Measurements from ENCODE around the gene CEP131.

The CEP131 gene

DNA sequence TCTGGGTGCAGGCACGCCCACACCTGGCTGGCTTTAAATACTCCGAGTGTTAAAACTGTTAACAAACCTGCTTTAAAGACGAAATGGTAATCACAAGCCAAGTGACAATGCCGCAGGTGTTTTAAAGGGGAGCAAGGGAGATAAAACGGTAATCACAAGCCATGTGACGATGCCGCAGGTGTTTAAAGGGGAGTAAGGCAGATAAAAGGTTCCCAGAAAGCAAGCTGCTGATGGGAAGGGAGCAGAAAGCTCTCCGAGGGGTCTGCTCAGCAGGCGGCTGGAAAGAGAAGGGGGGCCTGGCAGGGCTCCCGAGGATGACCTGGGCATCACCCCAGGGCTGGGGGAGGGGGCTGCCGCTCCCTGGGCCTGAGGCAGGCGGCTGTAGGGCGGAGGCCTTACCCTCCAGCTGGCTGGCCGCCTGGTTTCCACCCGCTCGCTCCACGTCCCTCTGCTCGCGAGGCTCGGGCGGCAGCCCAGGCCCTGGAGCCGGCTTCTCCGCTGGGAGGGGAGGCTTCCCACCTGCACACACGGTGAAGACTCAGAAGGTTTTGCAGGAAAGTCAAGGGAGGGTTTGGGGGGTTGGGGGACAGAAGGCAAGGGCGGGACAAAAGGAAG, 28.4 kb upstream of the CEP131 start:
- Histone ChIP-seq H3K4me3 (ENCODE audit: low read depth in 1 of 2, low read length in 2 of 2) (no peak overlapping the region), H3K9me3 (ENCODE audit: control insufficient read depth in 1 of 2, low read length in 2 of 2) (no peaks in the 10 kb centered on the region), H3K27me3 (ENCODE audit: low read depth, low read length) (no peaks in the 10 kb centered on the region), H3K36me3 (ENCODE audit: control insufficient read depth in 1 of 2, insufficient read depth in 2 of 2, low read length in 2 of 2) (peaks cover 0 to 35% of the 10 kb centered on the region in 2 donors), H3K27ac (ENCODE audit: low read length) (no peak overlapping the region), H3K4me1 (ENCODE audit: control insufficient read depth in 1 of 2, insufficient read depth in 2 of 2, low read length in 2 of 2) (peaks cover 5 to 16% of the 10 kb centered on the region in 2 donors)

DNA sequence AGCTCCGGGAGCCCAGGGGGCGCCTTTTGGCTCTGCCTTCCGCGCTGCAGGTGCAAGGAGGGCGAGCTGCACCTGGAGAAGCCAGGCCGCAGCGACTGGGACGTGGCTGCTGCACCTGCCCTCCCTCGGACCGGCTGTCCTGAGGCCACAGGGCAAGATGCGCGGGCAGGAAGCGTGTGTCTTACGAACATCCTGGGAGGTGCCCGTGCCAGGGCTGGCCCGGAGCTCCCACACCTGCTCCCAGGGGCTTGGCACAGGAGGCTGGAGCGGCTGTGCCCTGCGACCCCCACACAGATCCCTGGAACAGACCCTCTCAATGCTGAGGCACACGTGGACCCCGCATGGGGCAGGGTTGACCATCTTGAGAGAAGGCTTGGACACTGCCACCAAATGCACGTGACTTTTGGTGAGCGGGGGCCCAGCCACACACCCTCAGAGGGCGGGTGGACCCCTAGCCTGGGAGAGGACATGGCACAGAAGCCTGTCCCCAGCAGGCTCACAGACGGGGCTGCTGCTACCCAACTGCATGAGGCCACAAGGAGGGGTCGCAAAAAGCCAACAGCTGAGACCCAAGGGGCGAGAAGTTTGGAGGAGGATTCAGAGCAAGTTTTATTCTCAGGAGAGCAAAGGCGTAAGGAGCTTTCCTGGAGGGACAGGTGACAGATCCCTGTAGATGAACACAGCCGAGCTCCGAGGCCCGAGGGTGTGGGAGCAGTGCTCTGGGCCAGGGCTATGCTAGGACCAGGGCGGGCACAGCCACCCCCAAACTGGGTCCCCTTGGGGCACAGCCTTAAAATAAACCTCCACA, 27.7 kb upstream of the CEP131 start:
- no peak overlapping the region for H3K4me3 ChIP-seq (ENCODE audit: low read depth in 1 of 2, low read length in 2 of 2)
- no peaks in the 10 kb centered on the region for H3K9me3 ChIP-seq (ENCODE audit: control insufficient read depth in 1 of 2, low read length in 2 of 2)
- no peak overlapping the region for H3K27ac ChIP-seq (ENCODE audit: low read length)
- no peaks in the 10 kb centered on the region for H3K27me3 ChIP-seq (ENCODE audit: low read depth, low read length)
- peaks cover 0 to 35% of the 10 kb centered on the region in 2 donors for H3K36me3 ChIP-seq (ENCODE audit: control insufficient read depth in 1 of 2, insufficient read depth in 2 of 2, low read length in 2 of 2)
- H3K4me1 ChIP-seq (ENCODE audit: control insufficient read depth in 1 of 2, insufficient read depth in 2 of 2, low read length in 2 of 2), result peaks cover 4 to 11% of the 10 kb centered on the region in 2 donors

DNA sequence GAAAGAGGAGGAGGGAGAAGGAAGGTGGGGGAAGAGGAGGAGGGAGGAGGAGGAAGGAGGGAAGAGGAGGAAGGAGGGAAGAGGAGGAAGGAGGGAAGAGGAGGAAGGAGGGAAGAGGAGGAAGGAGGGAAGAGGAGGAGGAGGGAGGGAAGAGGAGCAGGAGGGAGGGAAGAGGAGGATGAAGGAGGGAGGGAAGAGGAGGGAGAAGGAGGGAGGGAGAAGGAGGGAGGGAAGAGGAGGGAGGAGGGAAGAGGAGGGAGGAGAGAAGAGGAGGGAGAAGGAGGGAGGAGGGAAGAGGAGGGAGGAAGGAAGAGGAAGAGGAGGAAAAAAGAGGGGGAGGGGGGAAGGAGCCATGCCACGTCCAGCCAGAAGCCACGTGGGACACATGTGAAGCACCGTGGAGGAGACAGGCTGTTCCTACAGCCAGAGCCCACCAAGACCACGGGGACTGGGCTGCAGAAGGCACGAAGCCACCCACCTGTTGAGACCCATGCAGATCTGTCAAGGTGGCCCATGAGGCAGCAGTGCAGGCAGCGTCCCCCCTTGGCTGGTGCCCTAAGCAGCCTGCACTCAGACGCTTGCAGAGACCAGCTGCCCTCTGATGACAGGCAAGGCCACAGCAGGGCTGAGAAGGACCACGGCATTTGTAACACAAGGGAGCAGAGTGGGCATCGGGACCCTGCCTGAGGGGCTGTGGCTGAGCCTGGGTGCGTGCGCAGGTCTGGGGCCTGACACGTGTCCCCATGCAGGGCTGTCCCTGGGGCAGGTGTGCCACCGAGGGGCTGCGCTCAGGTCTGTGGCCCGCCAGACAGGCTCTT, 26.7 kb upstream of the CEP131 start:
- no peak overlapping the region for H3K4me3 ChIP-seq (ENCODE audit: low read depth in 1 of 2, low read length in 2 of 2)
- no peaks in the 10 kb centered on the region for H3K27me3 ChIP-seq (ENCODE audit: low read depth, low read length)
- no peak overlapping the region for H3K27ac ChIP-seq (ENCODE audit: low read length)
- no peaks in the 10 kb centered on the region for H3K9me3 ChIP-seq (ENCODE audit: control insufficient read depth in 1 of 2, low read length in 2 of 2)
- H3K4me1 ChIP-seq (ENCODE audit: control insufficient read depth in 1 of 2, insufficient read depth in 2 of 2, low read length in 2 of 2), result peaks cover 0 to under 1% of the 10 kb centered on the region in 2 donors
- H3K36me3 ChIP-seq (ENCODE audit: control insufficient read depth in 1 of 2, insufficient read depth in 2 of 2, low read length in 2 of 2), result peaks cover 0 to 35% of the 10 kb centered on the region in 2 donors

DNA sequence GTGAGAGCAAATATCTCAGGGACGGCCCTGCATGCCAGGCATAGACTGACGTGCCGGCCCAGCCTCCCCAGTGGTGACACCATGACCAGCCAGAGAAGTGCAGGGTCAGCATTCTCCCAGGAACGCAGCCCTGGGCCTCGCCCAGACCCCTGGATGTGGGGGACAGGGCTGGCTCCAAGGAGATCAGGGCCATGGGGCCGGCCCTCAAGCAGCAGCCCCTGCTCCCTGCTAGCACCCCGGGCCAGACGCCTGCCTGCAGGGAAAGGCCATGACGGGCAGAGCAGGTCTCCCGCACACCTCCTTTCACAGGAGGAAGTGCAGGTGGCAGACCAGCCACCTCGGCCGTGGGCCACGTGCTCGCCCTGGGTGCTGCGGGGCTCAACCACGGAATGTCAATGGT, 25.9 kb upstream of the CEP131 start:
- Histone ChIP-seq H3K9me3 (ENCODE audit: control insufficient read depth in 1 of 2, low read length in 2 of 2) (no peaks in the 10 kb centered on the region), H3K36me3 (ENCODE audit: control insufficient read depth in 1 of 2, insufficient read depth in 2 of 2, low read length in 2 of 2) (peaks cover 0 to 35% of the 10 kb centered on the region in 2 donors), H3K27me3 (ENCODE audit: low read depth, low read length) (no peaks in the 10 kb centered on the region), H3K4me3 (ENCODE audit: low read depth in 1 of 2, low read length in 2 of 2) (no peak overlapping the region), H3K27ac (ENCODE audit: low read length) (no peak overlapping the region), H3K4me1 (ENCODE audit: control insufficient read depth in 1 of 2, insufficient read depth in 2 of 2, low read length in 2 of 2) (no peaks in the 10 kb centered on the region)

DNA sequence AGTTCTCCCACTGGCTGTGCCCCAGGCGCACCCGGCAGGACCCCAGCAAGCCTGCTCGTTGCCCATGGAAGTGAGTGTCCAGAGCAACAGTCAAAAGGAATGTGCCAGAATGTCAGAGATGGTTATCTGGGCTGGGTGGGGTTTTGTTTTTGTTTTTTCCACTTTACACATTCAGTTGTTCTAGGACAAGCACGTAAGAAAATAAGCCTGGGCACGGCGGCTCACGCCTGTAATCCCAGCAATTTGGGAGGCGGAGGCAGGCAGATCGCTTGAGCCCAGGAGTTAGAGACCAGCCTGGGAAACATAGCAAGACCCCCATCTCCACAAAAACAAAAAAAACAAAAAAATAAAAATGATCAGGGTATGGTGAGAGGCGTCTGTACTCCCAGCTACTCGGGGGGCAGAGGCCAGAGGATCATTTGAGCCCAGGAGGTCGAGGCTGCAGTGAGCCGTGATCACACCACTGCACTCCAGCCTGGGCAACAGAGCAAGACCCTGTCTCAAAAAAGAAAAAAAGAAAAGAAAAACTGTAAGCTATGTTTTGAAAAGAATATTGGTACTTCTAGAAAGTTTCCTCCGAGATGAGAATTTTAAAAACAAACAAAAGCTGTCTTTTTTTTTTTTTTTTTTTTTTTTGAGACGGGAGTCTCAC, 24.7 kb upstream of the CEP131 start:
- Histone ChIP-seq H3K36me3 (ENCODE audit: control insufficient read depth in 1 of 2, insufficient read depth in 2 of 2, low read length in 2 of 2) (peaks cover 0 to 29% of the 10 kb centered on the region in 2 donors), H3K9me3 (ENCODE audit: control insufficient read depth in 1 of 2, low read length in 2 of 2) (no peaks in the 10 kb centered on the region), H3K4me3 (ENCODE audit: low read depth in 1 of 2, low read length in 2 of 2) (no peak overlapping the region), H3K27me3 (ENCODE audit: low read depth, low read length) (no peaks in the 10 kb centered on the region), H3K4me1 (ENCODE audit: control insufficient read depth in 1 of 2, insufficient read depth in 2 of 2, low read length in 2 of 2) (no peaks in the 10 kb centered on the region), H3K27ac (ENCODE audit: low read length) (no peak overlapping the region)

DNA sequence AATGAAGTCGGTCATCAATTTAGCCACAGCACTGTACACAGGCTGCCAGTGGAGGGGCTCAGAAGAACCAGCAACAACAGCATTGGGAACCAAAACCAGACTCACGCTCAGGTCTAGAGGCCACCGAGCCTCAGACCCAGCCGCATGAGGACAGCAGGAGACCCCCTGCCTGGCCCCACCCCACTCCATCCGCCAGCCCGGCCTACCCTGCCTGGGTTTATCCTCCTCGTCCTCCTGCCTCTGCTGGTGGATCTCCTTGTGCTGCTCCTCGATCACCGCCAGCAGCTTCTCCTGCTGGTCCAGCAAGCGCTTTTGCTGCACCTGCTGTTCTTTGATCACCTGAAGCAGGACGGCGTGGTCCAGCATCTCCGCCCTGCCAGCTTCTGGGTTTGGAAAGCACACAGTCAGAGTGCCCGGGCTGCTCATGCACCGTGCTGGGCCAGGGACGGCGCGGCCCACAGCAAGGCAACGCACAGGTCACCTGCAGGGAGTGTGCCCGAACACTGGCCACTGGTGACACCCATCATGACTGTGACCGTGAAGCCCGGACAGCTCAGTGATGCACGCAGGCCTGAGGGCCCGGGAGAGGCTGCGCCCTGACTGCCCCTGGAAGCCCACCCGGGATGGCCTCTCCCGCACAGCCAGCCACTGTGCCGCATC, 24.0 kb upstream of the CEP131 start:
- no peak overlapping the region for H3K27ac ChIP-seq (ENCODE audit: low read length)
- peaks cover 0 to 23% of the 10 kb centered on the region in 2 donors for H3K36me3 ChIP-seq (ENCODE audit: control insufficient read depth in 1 of 2, insufficient read depth in 2 of 2, low read length in 2 of 2)
- peaks cover 0 to 4% of the 10 kb centered on the region in 2 donors for H3K4me1 ChIP-seq (ENCODE audit: control insufficient read depth in 1 of 2, insufficient read depth in 2 of 2, low read length in 2 of 2)
- no peaks in the 10 kb centered on the region for H3K27me3 ChIP-seq (ENCODE audit: low read depth, low read length)
- H3K9me3 ChIP-seq (ENCODE audit: control insufficient read depth in 1 of 2, low read length in 2 of 2), result no peaks in the 10 kb centered on the region
- H3K4me3 ChIP-seq (ENCODE audit: low read depth in 1 of 2, low read length in 2 of 2), result no peak overlapping the region

DNA sequence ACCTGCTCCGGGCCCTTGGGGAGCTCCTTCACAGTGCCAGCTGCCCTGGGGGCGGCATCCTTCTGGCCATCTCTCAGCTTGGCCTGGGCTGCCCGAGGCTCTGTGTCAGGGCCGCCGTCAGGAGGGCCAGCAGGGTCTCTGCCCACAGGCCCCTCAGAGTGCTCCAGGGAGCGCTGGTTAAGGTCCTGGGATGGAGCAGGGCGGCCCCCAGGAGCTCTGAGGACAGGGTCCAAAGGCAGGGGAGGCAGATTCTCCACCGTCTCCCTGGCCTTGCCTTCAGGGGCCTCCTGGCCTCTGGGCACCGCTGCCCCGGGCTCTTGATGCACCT, 23.5 kb upstream of the CEP131 start:
- Histone ChIP-seq H3K27ac (ENCODE audit: low read length) (no peak overlapping the region), H3K4me3 (ENCODE audit: low read depth in 1 of 2, low read length in 2 of 2) (no peak overlapping the region), H3K27me3 (ENCODE audit: low read depth, low read length) (no peaks in the 10 kb centered on the region), H3K4me1 (ENCODE audit: control insufficient read depth in 1 of 2, insufficient read depth in 2 of 2, low read length in 2 of 2) (peaks cover 0 to 9% of the 10 kb centered on the region in 2 donors), H3K9me3 (ENCODE audit: control insufficient read depth in 1 of 2, low read length in 2 of 2) (no peaks in the 10 kb centered on the region), H3K36me3 (ENCODE audit: control insufficient read depth in 1 of 2, insufficient read depth in 2 of 2, low read length in 2 of 2) (peaks cover 0 to 24% of the 10 kb centered on the region in 2 donors)

DNA sequence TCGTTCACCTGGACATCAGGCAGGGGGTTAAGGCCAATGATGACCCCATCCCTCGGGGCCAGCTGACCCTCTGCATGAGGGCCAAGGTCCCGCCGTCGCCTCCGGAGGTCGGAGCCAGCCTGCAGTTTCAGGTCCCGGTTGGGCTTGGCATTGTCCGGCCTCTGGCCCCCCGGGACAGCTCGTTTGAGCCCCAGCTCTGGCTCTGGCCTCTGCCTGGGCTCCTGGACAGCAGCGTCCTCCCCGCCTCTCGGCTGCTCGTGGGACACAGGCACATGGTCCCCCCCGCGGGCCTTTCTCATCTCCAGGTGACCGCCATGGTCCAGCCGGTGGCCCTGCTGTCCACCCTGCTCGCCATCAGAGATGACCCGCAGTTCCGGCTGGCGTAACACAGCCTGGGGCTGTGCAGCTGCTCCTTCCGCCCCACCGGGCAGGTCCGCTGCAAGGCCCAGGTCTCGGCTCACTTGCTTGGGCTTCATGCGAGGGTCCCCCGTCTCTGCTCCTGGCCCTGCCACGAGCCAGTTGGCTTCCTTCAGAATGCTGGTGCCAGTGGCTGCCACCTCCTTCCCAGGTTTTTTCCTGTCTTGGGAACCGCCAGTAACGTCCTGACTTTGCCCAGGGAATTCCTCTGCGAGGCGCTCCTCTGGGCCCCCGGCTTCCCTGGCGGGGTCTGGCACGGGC, 23.0 kb upstream of the CEP131 start:
- Histone ChIP-seq H3K27me3 (ENCODE audit: low read depth, low read length) (no peaks in the 10 kb centered on the region), H3K36me3 (ENCODE audit: control insufficient read depth in 1 of 2, insufficient read depth in 2 of 2, low read length in 2 of 2) (peaks cover 0 to 20% of the 10 kb centered on the region in 2 donors), H3K27ac (ENCODE audit: low read length) (no peak overlapping the region), H3K4me1 (ENCODE audit: control insufficient read depth in 1 of 2, insufficient read depth in 2 of 2, low read length in 2 of 2) (peaks cover 2 to 14% of the 10 kb centered on the region in 2 donors), H3K9me3 (ENCODE audit: control insufficient read depth in 1 of 2, low read length in 2 of 2) (no peaks in the 10 kb centered on the region), H3K4me3 (ENCODE audit: low read depth in 1 of 2, low read length in 2 of 2) (no peak overlapping the region)

DNA sequence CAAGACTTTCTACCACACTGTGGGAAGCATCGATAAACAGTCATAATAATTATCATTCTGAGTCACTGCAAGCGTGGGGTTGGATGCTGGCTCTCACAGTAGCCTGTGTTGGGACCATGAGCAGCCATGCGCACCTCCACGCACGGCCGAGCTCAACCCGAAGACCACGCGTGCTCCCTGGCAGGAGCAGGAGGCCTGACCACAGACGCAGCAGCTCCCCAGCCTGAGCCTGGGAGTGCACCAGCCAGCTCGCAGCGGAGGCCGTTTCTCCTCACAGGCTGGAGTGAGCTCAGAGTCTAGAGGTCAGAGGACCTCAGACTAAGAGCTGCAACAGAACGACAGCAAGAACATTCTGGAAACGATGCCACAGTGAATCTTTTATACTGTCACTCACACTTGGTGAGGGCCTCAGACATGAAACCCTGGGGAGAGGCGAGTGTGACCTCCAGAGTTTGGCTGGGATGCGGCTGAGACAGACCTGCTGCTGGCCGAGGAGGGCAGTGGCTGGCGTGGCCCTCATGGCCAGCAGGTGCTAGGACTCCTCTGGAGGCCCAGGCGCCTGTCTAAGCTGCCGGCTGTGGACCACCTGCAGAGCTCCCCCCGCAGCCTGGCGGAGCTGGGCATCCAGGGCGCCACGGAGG, 22.4 kb upstream of the CEP131 start:
- H3K4me3 ChIP-seq (ENCODE audit: low read depth in 1 of 2, low read length in 2 of 2), result no peak overlapping the region
- H3K36me3 ChIP-seq (ENCODE audit: control insufficient read depth in 1 of 2, insufficient read depth in 2 of 2, low read length in 2 of 2), result peaks cover 0 to 14% of the 10 kb centered on the region in 2 donors
- H3K9me3 ChIP-seq (ENCODE audit: control insufficient read depth in 1 of 2, low read length in 2 of 2), result no peaks in the 10 kb centered on the region
- no peaks in the 10 kb centered on the region for H3K27me3 ChIP-seq (ENCODE audit: low read depth, low read length)
- H3K4me1 ChIP-seq (ENCODE audit: control insufficient read depth in 1 of 2, insufficient read depth in 2 of 2, low read length in 2 of 2), result peaks cover 5 to 20% of the 10 kb centered on the region in 2 donors
- H3K27ac ChIP-seq (ENCODE audit: low read length), result no peak overlapping the region

All from muscle layer of duodenum (tissue), 2 donors.